Heart right ventricle (tissue), 16 donors: ENCODE results near the gene TMEM53. TPM values are rescaled to one million over a fixed set of nuclear protein-coding genes. Genes with fewer than 3 reads are reported as not detected.

Source experiments
- ATAC-seq, 8 donors: fragments of 200-7000 bp; cut with Tn5 transposase; one replicate each; pipeline ENCODE4 v1.9.1; 2020; ENCODE audit warnings: mild to moderate bottlenecking in 8 of 8, moderate library complexity in 8 of 8, moderate number of reproducible peaks in 1 of 8
- DNase-seq, 2 donors: peaks; one replicate each; pipeline ENCODE4 v3.0.0-alpha.2; 2020
- H3K27ac ChIP-seq, 10 donors: fragments of 200-600 bp; sonication (generic) in 2 of 10; one replicate each; pipeline versions ENCODE4 v1.5.0 to v1.8.0; 2020 to 2022; ENCODE audit warnings: mild to moderate bottlenecking in 3 of 10
- H3K27me3 ChIP-seq, 7 donors: fragments of 200-600 bp; one replicate each; pipeline ENCODE4 v1.8.0; 2021 to 2022; ENCODE audit warnings: mild to moderate bottlenecking in 2 of 7
- H3K36me3 ChIP-seq, 9 donors: fragments of 200-600 bp; sonication (generic) in 1 of 9; one replicate each; pipeline versions ENCODE4 v1.5.0 to v1.8.0; 2020 to 2022; ENCODE audit warnings: mild to moderate bottlenecking in 2 of 9
- H3K4me1 ChIP-seq, 9 donors: fragments of 200-600 bp; sonication (generic) in 1 of 9; one replicate each; pipeline versions ENCODE4 v1.5.0 to v1.8.0; 2020 to 2022; ENCODE audit warnings: mild to moderate bottlenecking in 4 of 9
- H3K4me3 ChIP-seq, 10 donors: fragments of 200-600 bp; sonication (generic) in 2 of 10; one replicate each; pipeline versions ENCODE4 v1.5.0 to v1.8.0; 2020 to 2022; ENCODE audit warnings: mild to moderate bottlenecking in 7 of 10, moderate library complexity in 2 of 10
- H3K9me3 ChIP-seq, 11 donors: fragments of 200-600 bp in 10 of 11; sonication (generic) in 2 of 11; one replicate each; pipeline versions ENCODE4 v1.5.0 to v1.8.0; 2013 to 2022; ENCODE audit warnings: mild to moderate bottlenecking in 2 of 11, control low read depth in 1 of 11, moderate library complexity in 1 of 11
- CTCF ChIP-seq, 9 donors: fragments of 200-600 bp; sonication (generic) in 2 of 9; IDR thresholded peaks; one replicate each; pipeline versions ENCODE4 v1.5.0 to v1.8.0; 2021 to 2022; ENCODE audit warnings: antibody characterized with exemption in 9 of 9, mild to moderate bottlenecking in 5 of 9, moderate library complexity in 1 of 9
- WGBS, 2 donors: extraction: QIAGEN DNeasy Blood & Tissue Kit; methylation state at CpG; one replicate each; pipeline ENCODE4 v1.1.7; 2013; ENCODE audit warnings: inconsistent platforms in 1 of 2; 5-methylcytosine and 5-hydroxymethylcytosine counted together
- intact Hi-C, 10 donors: fragments of 100-400 bp; cut with DNase I; formaldehyde crosslinking; loops; one replicate each; pipeline versions ENCODE4 v1.11.1 to v1.14.2; 2022
- polyA plus RNA-seq, 2 donors: library from polyadenylated mRNA; stranded (reverse); fragments of 200-250 nt; gene quantifications; one replicate each; pipeline ENCODE4 v1.2.3, GENCODE V29; 2013
- total RNA-seq, 10 donors: library from RNA; stranded (reverse); fragmentation: NEBNext Ultra II Directional in 3 of 10; extraction: Animal tissue kit (Norgen Biotek cat#: 25700) in 3 of 10; gene quantifications; one replicate each; pipeline versions ENCODE4 v1.2.1 to v1.2.4, GENCODE V29; 2021 to 2023
- donor health status: Arrhythmogenic right ventricular cardiomyopathy.
- donor health status: ischemic (EF 13 %, LVEDD 7.1; RV severe dilation, severe dysfunction).
- donor health status: healthy with polysubstance abuse.
- donor health status: DM: no; HTN: yes; CAD: no.
- donor health status: DM: no; HTN: no; CAD: no.
- donor health status: ischemic (EF 25% LVEDD 6.9; RV normal size, moderate dysfunction).
- donor health status: ischemic (EF 25% LVEDD 5.7; RV mildly dilated, moderate dysfunction).
- donor health status: healthy.
- donor health status: DM: yes; HTN: yes; CAD: no.
- donor health status: Ischemic cardiomyopathy.
- donor health status: ischemic (EF 35%, LVEDD 5.7; RV mildly dilated, moderate dysfunction).
- donor health status: nonischemic (EF 11% LVEDD 7.7; RV severe dilation, severe dysfunction).
- donor health status: DM: yes; HTN: yes; CAD: no.
- donor health status: PGD.
- donor health status: ischemic (EF 29% LVEDD 5.4; RV normal size, mild dysfunction).
- donor health status: nonischemic (EF 23%, LVEDD 6.1; RV moderate dilation, normal function).

The TMEM53 gene
- total and polyA plus RNA-seq, 12 donors, result 6.6 to 21.0 (median 12.2) TPM

- ATAC-seq (peak in 7 of 8 donors; percentile 62 to 75 (median 68)), DNase-seq (no peak)
- peaks cover 0 to 31% (median 0%) of the 10 kb centered on the region in 9 donors for H3K4me1 ChIP-seq
- peak overlapping the region in 1 of 10 donors; percentile 18 for H3K4me3 ChIP-seq
- H3K27me3 ChIP-seq, result peaks cover 0 to 22% (median 13%) of the 10 kb centered on the region in 7 donors
- intact Hi-C loops, result no loop called here
- no peaks in the 10 kb centered on the region for H3K36me3 ChIP-seq
- peak overlapping the region in 6 of 10 donors; percentile 10 to 77 (median 46) for H3K27ac ChIP-seq
- WGBS, 2 donors, result 41% methylated on average over 14 of the region's 14 CpGs
- H3K9me3 ChIP-seq, result no peaks in the 10 kb centered on the region
- TF ChIP-seq CTCF (IDR thresholded peaks at IDR 0.05), result no peak
Observed at GRCh38 chr1:44721485-44722361, 47.4 kb upstream of the TMEM53 start.

- no peak for TF ChIP-seq CTCF (IDR thresholded peaks at IDR 0.05)
- Histone ChIP-seq H3K27ac (no peak overlapping the region), H3K36me3 (no peaks in the 10 kb centered on the region), H3K9me3 (no peaks in the 10 kb centered on the region), H3K27me3 (peaks cover 0 to 18% (median 12%) of the 10 kb centered on the region in 7 donors), H3K4me3 (no peak overlapping the region), H3K4me1 (peaks cover 0 to 35% (median 0%) of the 10 kb centered on the region in 9 donors)
- ATAC-seq, result no peak
- DNase-seq, result no peak
- 79 to 94% methylated on average over 4 of the region's 4 CpGs for WGBS, 2 donors
- intact Hi-C loops, result no loop called here
Observed at GRCh38 chr1:44720281-44720680, 46.0 kb upstream of the TMEM53 start.

GRCh38 chr1:44719318-44719717 lies 45.0 kb upstream of the TMEM53 start:
- Histone ChIP-seq H3K9me3 (no peaks in the 10 kb centered on the region), H3K27me3 (peaks cover 0 to 9% (median 7%) of the 10 kb centered on the region in 7 donors), H3K4me1 (peaks cover 0 to 42% (median 6%) of the 10 kb centered on the region in 9 donors), H3K27ac (no peak overlapping the region), H3K36me3 (no peaks in the 10 kb centered on the region), H3K4me3 (no peak overlapping the region)
- WGBS, 2 donors, result 65 to 68% methylated on average over 5 of the region's 5 CpGs
- intact Hi-C loops, result loop anchor here in 1 of 10 donors (5.0 kb wide), 1 partner anchor 583 kb away; no protein-coding TSS in a partner anchor
- ATAC-seq (no peak), DNase-seq (no peak)
- no peak for TF ChIP-seq CTCF (IDR thresholded peaks at IDR 0.05)

GRCh38 chr1:44718091-44718490 lies 43.8 kb upstream of the TMEM53 start:
- WGBS, 2 donors, result 83 to 85% methylated on average over 6 of the region's 6 CpGs
- DNase-seq, result no peak
- intact Hi-C loops, result loop anchor here in 1 of 10 donors (5.0 kb wide), 1 partner anchor 584 kb away; no protein-coding TSS in a partner anchor

More at GRCh38 chr1:44718091-44718490, 43.8 kb upstream of the TMEM53 start:
- H3K9me3 ChIP-seq, result no peaks in the 10 kb centered on the region
- peaks cover 0 to 4% (median 0%) of the 10 kb centered on the region in 7 donors for H3K27me3 ChIP-seq
- no peaks in the 10 kb centered on the region for H3K36me3 ChIP-seq
- no peak for ATAC-seq
- H3K4me1 ChIP-seq, result peaks cover 0 to 31% (median 6%) of the 10 kb centered on the region in 9 donors
- TF ChIP-seq CTCF (IDR thresholded peaks at IDR 0.05), result no peak
- H3K4me3 ChIP-seq, result no peak overlapping the region
- no peak overlapping the region for H3K27ac ChIP-seq
